ENCODE data around the gene SHISAL1. TPM values are rescaled to one million over a fixed set of nuclear protein-coding genes. Genes with fewer than 3 reads are reported as not detected.

The SHISAL1 gene
- total RNA-seq, 1 experiment from 2014 or later: 2.9 TPM

- Histone ChIP-seq H2AK5ac (ENCODE audit: insufficient read length, low read length) (no peak overlapping the region), H3K14ac (ENCODE audit: insufficient read depth, low read length) (no peak overlapping the region), H2BK20ac (ENCODE audit: low read depth, low read length, poor library complexity, severe bottlenecking) (no peak overlapping the region), H4K20me1 (ENCODE audit: control insufficient read depth, insufficient read depth, insufficient read length) (no peaks in the 10 kb centered on the region), H2BK15ac (ENCODE audit: low read depth, low read length) (no peak overlapping the region), H3K4ac (ENCODE audit: low read depth, low read length) (no peak overlapping the region; the same call in 1 of the 2 replicates), H3K4me2 (ENCODE audit: insufficient read depth, insufficient read length, low read length) (no peak overlapping the region), H2AFZ (ENCODE audit: low read length) (no peak overlapping the region), H3K9me3 (ENCODE audit: control insufficient read depth, low read depth, low read length) (no peaks in the 10 kb centered on the region), H3K23me2 (ENCODE audit: insufficient read length, low read depth, low read length, poor library complexity, severe bottlenecking) (no peaks in the 10 kb centered on the region), H4K91ac (ENCODE audit: insufficient read length, low read depth, low read length) (peak overlapping the region; percentile 67), H3K27ac (ENCODE audit: insufficient read length, low read depth, low read length) (no peak overlapping the region), H3K27me3 (ENCODE audit: insufficient read depth, low read length) (no peaks in the 10 kb centered on the region), H2BK12ac (ENCODE audit: insufficient read length, low read depth, low read length) (no peak overlapping the region), H4K8ac (replicated peaks; ENCODE audit: insufficient read length, low read depth, low read length) (no peak overlapping the region), H3K9ac (ENCODE audit: extremely low read depth, insufficient read length, low read length) (no peak overlapping the region), H3K79me2 (ENCODE audit: insufficient read depth, low read length) (no peaks in the 10 kb centered on the region), H3T11ph (ENCODE audit: low read length) (no peak overlapping the region), H3K18ac (ENCODE audit: insufficient read length, low read depth, low read length) (no peak overlapping the region), H2BK5ac (ENCODE audit: insufficient read length, low read length) (no peak overlapping the region), H3K4me1 (ENCODE audit: insufficient read depth, low read length) (no peaks in the 10 kb centered on the region), H2BK120ac (ENCODE audit: low read depth, low read length, poor library complexity, severe bottlenecking) (no peak overlapping the region), H3K23ac (ENCODE audit: insufficient read length, low read depth, low read length) (no peak overlapping the region), H3K79me1 (ENCODE audit: insufficient read depth, low read depth, low read length, poor library complexity, severe bottlenecking) (no peaks in the 10 kb centered on the region), H3K56ac (ENCODE audit: insufficient read length, low read depth, low read length) (no peak overlapping the region), H4K5ac (ENCODE audit: insufficient read length, low read depth, low read length) (no peak overlapping the region)
- peaks cover 3 to 7% of the 10 kb centered on the region in 2 experiments; a peak in 2 of 5 replicates for H3K9me3 Mint-ChIP-seq
- no peak for DNase-seq
- TF ChIP-seq CTCF (conservative IDR thresholded peaks at IDR 0.05): no peak
- no CpG with 5 or more reads among the region's 6 CpGs for WGBS (ENCODE audit: extremely low coverage, insufficient read length, low lambda C conversion rate)
- H3K27me3 Mint-ChIP-seq (ENCODE audit: low read depth): peaks cover 4% of the 10 kb centered on the region
- peaks cover 6 to 21% of the 10 kb centered on the region in 2 experiments for H3K4me1 Mint-ChIP-seq
- H3K36me3 Mint-ChIP-seq (ENCODE audit: insufficient read depth in 1 of 3, low read depth in 3 of 3): peaks cover 2 to 12% (median 2%) of the 10 kb centered on the region in 3 experiments; a peak in 3 of 7 replicates
- no peak overlapping the region for H3K4me3 Mint-ChIP-seq
- peak overlapping the region in 2 of 3 experiments; percentile 27 to 39; a peak in 3 of 7 replicates for H3K27ac Mint-ChIP-seq
Measured at GRCh38 chr22:44263547-44263946, 49.2 kb downstream of the SHISAL1 start.
